PC-9 (cell line): ENCODE results near the gene SLC26A6. TPM values are rescaled to one million over a fixed set of nuclear protein-coding genes. Genes with fewer than 3 reads are reported as not detected.

Experiments
- BruUV-seq: library from RNA; stranded (reverse); fragments of 400-500 nt; replicated peaks from 2 replicates; lab custom pipeline; 2021; lab: Mats Ljungman, UMichigan
- CTCF ChIA-PET: fragments of 300-600 bp; sonication (Branson Sonifier 250); formaldehyde crosslinking; loops from one replicate; lab custom pipeline; 2022; ENCODE audit warnings: antibody characterized with exemption; lab: Charles Lee
- POLR2A ChIA-PET: fragments of 300-600 bp; sonication (Branson Sonifier 250); formaldehyde crosslinking; loops from one replicate; lab custom pipeline; 2022; ENCODE audit warnings: antibody characterized with exemption; ENCODE audit not compliant: unreplicated experiment; lab: Charles Lee
- DNase-seq, 2 experiments: peaks; one replicate each; pipeline versions ENCODE4 v3.0.0 to v3.0.0-alpha.2; 2015 to 2022; ENCODE audit warnings: mixed read lengths in 1 of 2
- H2AFZ ChIP-seq: fragments of 200-600 bp; sonication (generic); 2 replicates; pipeline ENCODE4 v1.8.1; 2017; ENCODE audit warnings: antibody characterized with exemption
- H3F3A ChIP-seq: fragments of 200-600 bp; sonication (generic); 2 replicates; pipeline ENCODE4 v1.8.1; 2017; ENCODE audit warnings: antibody characterized with exemption, mild to moderate bottlenecking, low read depth; ENCODE audit not compliant: insufficient read depth
- H3K27ac ChIP-seq: fragments of 200-600 bp; sonication (generic); 2 replicates; pipeline ENCODE4 v1.6.1; 2016; ENCODE audit warnings: mixed run types
- H3K27me3 ChIP-seq: fragments of 200-600 bp; sonication (generic); 2 replicates; pipeline ENCODE4 v1.6.1; 2016; ENCODE audit warnings: low read depth, mixed run types; ENCODE audit not compliant: insufficient read depth
- H3K36me3 ChIP-seq: fragments of 200-600 bp; sonication (generic); 2 replicates; pipeline ENCODE4 v1.6.1; 2016; ENCODE audit warnings: low read depth, mixed run types
- H3K4me1 ChIP-seq: fragments of 200-600 bp; sonication (generic); replicated peaks from 2 replicates; pipeline ENCODE4 v1.6.1; 2016; ENCODE audit warnings: mixed run types; ENCODE audit not compliant: insufficient read depth
- H3K4me2 ChIP-seq: fragments of 200-600 bp; sonication (generic); 2 replicates; pipeline ENCODE4 v1.6.1; 2017; ENCODE audit warnings: mixed run types
- H3K4me3 ChIP-seq: fragments of 200-600 bp; sonication (generic); 2 replicates; pipeline ENCODE4 v1.6.1; 2016; ENCODE audit warnings: mixed run types
- H3K79me2 ChIP-seq: fragments of 200-600 bp; sonication (generic); 2 replicates; pipeline ENCODE4 v1.6.1; 2017; ENCODE audit warnings: low read depth, mixed run types
- H3K9me2 ChIP-seq: fragments of 200-600 bp; sonication (generic); 2 replicates; pipeline ENCODE4 v1.8.1; 2017; ENCODE audit warnings: mild to moderate bottlenecking; ENCODE audit not compliant: insufficient read depth
- H3K9me3 ChIP-seq: fragments of 200-600 bp; sonication (generic); 2 replicates; pipeline ENCODE4 v1.8.1; 2016; ENCODE audit warnings: low read depth; ENCODE audit not compliant: insufficient read depth
- H4K20me1 ChIP-seq: fragments of 200-600 bp; sonication (generic); 2 replicates; pipeline ENCODE4 v1.8.1; 2017; ENCODE audit not compliant: insufficient read depth
- CTCF ChIP-seq: fragments of 200-600 bp; sonication (generic); conservative IDR thresholded peaks from 2 replicates; pipeline ENCODE4 v1.6.1; 2017; ENCODE audit warnings: mixed run types, antibody characterized with exemption, mild to moderate bottlenecking, moderate library complexity
- EZH2 ChIP-seq: fragments of 200-600 bp; sonication (generic); IDR thresholded peaks from 2 replicates; pipeline ENCODE4 v1.8.0; 2017; ENCODE audit warnings: antibody characterized with exemption, low read depth
- intact Hi-C: fragments of 100-400 bp; cut with micrococcal nuclease; formaldehyde crosslinking; loops from one replicate; pipeline ENCODE4 v1.10.0; 2022; ENCODE audit not compliant: unreplicated experiment
- total RNA-seq: library from RNA; stranded (reverse); gene quantifications from 2 replicates; pipeline ENCODE4 v1.2.3, GENCODE V29; 2021

Gene SLC26A6
- total RNA-seq, 1 experiment from 2014 or later: 18.7 TPM

- peak; percentile 58 for DNase-seq
Measured at GRCh38 chr3:48652923-48653715, 17.9 kb upstream of the SLC26A6 start.

GRCh38 chr3:48651771-48652170 lies 16.5 kb upstream of the SLC26A6 start:
- H3F3A ChIP-seq: no peaks in the 10 kb centered on the region
- no peak overlapping the region for H2AFZ ChIP-seq
- H3K4me2 ChIP-seq: no peak overlapping the region
- H3K9me3 ChIP-seq: no peaks in the 10 kb centered on the region
- CTCF ChIA-PET: no interaction called here
- no peaks in the 10 kb centered on the region for H3K27me3 ChIP-seq
- H4K20me1 ChIP-seq: no peaks in the 10 kb centered on the region
- H3K4me1 ChIP-seq: no peaks in the 10 kb centered on the region
- BruUV-seq: no TSS peak
- no peaks in the 10 kb centered on the region for H3K36me3 ChIP-seq
- DNase-seq: no peak
- no peaks in the 10 kb centered on the region for H3K79me2 ChIP-seq
- H3K9me2 ChIP-seq: no peaks in the 10 kb centered on the region
- POLR2A ChIA-PET: no interaction called here
- intact Hi-C loops: no loop called here
- no peak overlapping the region for H3K27ac ChIP-seq
- H3K4me3 ChIP-seq: no peak overlapping the region
- TF ChIP-seq CTCF (no peak), EZH2 (no peak)

More at GRCh38 chr3:48652923-48653715, 17.9 kb upstream of the SLC26A6 start:
- H3K27me3 ChIP-seq: no peaks in the 10 kb centered on the region
- intact Hi-C loops: loop anchor here (1.0 kb wide), 3 partner anchors 10 to 44 kb away; partner anchors contain the start of genes SLC26A6 and UQCRC1
- H3K27ac ChIP-seq: no peak overlapping the region
- H3K79me2 ChIP-seq: no peaks in the 10 kb centered on the region
- no peak overlapping the region for H3K4me2 ChIP-seq
- H3F3A ChIP-seq: no peaks in the 10 kb centered on the region
- H3K36me3 ChIP-seq: no peaks in the 10 kb centered on the region
- H3K9me2 ChIP-seq: no peaks in the 10 kb centered on the region
- POLR2A ChIA-PET: interaction anchor here (0.6 kb wide), 1 partner anchor 65 kb away, joined by 5 read pairs; no protein-coding TSS in a partner anchor
- TF ChIP-seq CTCF (no peak), EZH2 (no peak)
- CTCF ChIA-PET: no interaction called here
- H3K4me1 ChIP-seq: no peaks in the 10 kb centered on the region
- H4K20me1 ChIP-seq: no peaks in the 10 kb centered on the region
- no peak overlapping the region for H2AFZ ChIP-seq
- no peaks in the 10 kb centered on the region for H3K9me3 ChIP-seq
- no TSS peak for BruUV-seq
- H3K4me3 ChIP-seq: no peak overlapping the region

GRCh38 chr3:48650723-48651122 lies 15.5 kb upstream of the SLC26A6 start:
- no peak overlapping the region for H3K4me3 ChIP-seq
- no peak overlapping the region for H3K27ac ChIP-seq
- no peaks in the 10 kb centered on the region for H3F3A ChIP-seq
- H3K79me2 ChIP-seq: no peaks in the 10 kb centered on the region
- ChIA-PET CTCF (no interaction called here), POLR2A (no interaction called here)
- no peak overlapping the region for H2AFZ ChIP-seq
- H3K27me3 ChIP-seq: no peaks in the 10 kb centered on the region
- no peak for TF ChIP-seq EZH2
- no peak for TF ChIP-seq CTCF
- H4K20me1 ChIP-seq: no peaks in the 10 kb centered on the region
- no peaks in the 10 kb centered on the region for H3K36me3 ChIP-seq
- no peak for DNase-seq
- no peaks in the 10 kb centered on the region for H3K9me2 ChIP-seq
- intact Hi-C loops: no loop called here
- H3K9me3 ChIP-seq: no peaks in the 10 kb centered on the region
- no TSS peak for BruUV-seq
- H3K4me2 ChIP-seq: no peak overlapping the region
- H3K4me1 ChIP-seq: no peaks in the 10 kb centered on the region
